H1 (cell line): ENCODE measurements around the gene FKBP1A. TPM values are rescaled to one million over a fixed set of nuclear protein-coding genes. Genes with fewer than 3 reads are reported as not detected.

Experiments
- CTCF ChIA-PET: fragments of 300-600 bp; sonication (Branson Sonifier 250); formaldehyde crosslinking; loops from one replicate; lab custom pipeline; 2021; ENCODE audit not compliant: partially characterized antibody; lab: Charles Lee
- POLR2A ChIA-PET: fragments of 300-600 bp; sonication (Branson Sonifier 250); formaldehyde crosslinking; loops from one replicate; lab custom pipeline; 2021; ENCODE audit warnings: inconsistent platforms; ENCODE audit not compliant: partially characterized antibody; lab: Charles Lee
- DNase-seq, 2 experiments: peaks; one replicate each; pipeline versions ENCODE4 v3.0.0 to v3.0.0-alpha.2; 2010 to 2022; ENCODE audit warnings: low spot score in 2 of 2, low read depth in 1 of 2, mixed read lengths in 1 of 2
- FAIRE-seq: peaks from 2 replicates; lab custom pipeline; 2011; peaks lifted over from hg19 to GRCh38; lab: Jason Lieb, UNC
- H2AFZ ChIP-seq: 2 replicates; pipeline ENCODE4 v1.8.1; 2012; ENCODE audit warnings: low read length, inconsistent platforms
- H2AK5ac ChIP-seq: 2 replicates; pipeline ENCODE4 v1.6.1; 2013; ENCODE audit warnings: low read depth, low read length
- H2BK120ac ChIP-seq: replicated peaks from 2 replicates; pipeline ENCODE3; 2013; ENCODE audit warnings: low read depth, low read length, inconsistent platforms
- H2BK12ac ChIP-seq: 2 replicates; pipeline ENCODE4 v1.6.1; 2013; ENCODE audit warnings: low read depth, low read length
- H2BK15ac ChIP-seq: 2 replicates; pipeline ENCODE4 v1.6.1; 2013; ENCODE audit warnings: low read length
- H2BK20ac ChIP-seq: 2 replicates; pipeline ENCODE4 v1.6.1; 2013; ENCODE audit warnings: low read length
- H2BK5ac ChIP-seq: 2 replicates; pipeline ENCODE4 v1.6.1; 2013; ENCODE audit warnings: low read depth, low read length
- H3K14ac ChIP-seq: 2 replicates; pipeline ENCODE4 v1.6.1; 2013; ENCODE audit warnings: inconsistent platforms; ENCODE audit not compliant: insufficient read length
- H3K18ac ChIP-seq: 2 replicates; pipeline ENCODE4 v1.6.1; 2013; ENCODE audit warnings: low read length; ENCODE audit errors: extremely low read depth
- H3K23ac ChIP-seq: 2 replicates; pipeline ENCODE4 v1.6.1; 2013; ENCODE audit warnings: inconsistent platforms; ENCODE audit not compliant: insufficient read length
- H3K23me2 ChIP-seq: 2 replicates; pipeline ENCODE4 v1.6.1; 2013; ENCODE audit warnings: low read depth, low read length
- H3K27ac ChIP-seq: 2 replicates; pipeline ENCODE4 v1.6.1; 2011; ENCODE audit warnings: low read depth, low read length, inconsistent platforms
- H3K27me3 ChIP-seq, 4 experiments: replicated peaks in 1 of 4; 1 replicate in 1 of 4; 2 replicates in 3 of 4; pipeline versions ENCODE4 v1.6.1 to v1.8.1; 2011 to 2013; ENCODE audit warnings: low read length in 3 of 4, mild to moderate bottlenecking in 3 of 4, inconsistent platforms in 2 of 4, mixed read lengths in 2 of 4, moderate library complexity in 1 of 4; ENCODE audit not compliant: control insufficient read depth in 3 of 4, insufficient read depth in 3 of 4; ENCODE audit errors: extremely low read depth in 1 of 4
- H3K36me3 ChIP-seq, 4 experiments: 2 replicates each; pipeline versions ENCODE4 v1.6.1 to v1.8.1; 2011 to 2013; ENCODE audit warnings: mild to moderate bottlenecking in 4 of 4, low read length in 3 of 4, moderate library complexity in 2 of 4, control low read depth in 1 of 4, inconsistent platforms in 1 of 4; ENCODE audit not compliant: insufficient read depth in 4 of 4, control insufficient read depth in 2 of 4
- H3K4ac ChIP-seq: replicated peaks from 2 replicates; pipeline ENCODE3; 2013; ENCODE audit warnings: low read length, low read depth, mixed read lengths, inconsistent platforms; ENCODE audit not compliant: insufficient read length
- H3K4me1 ChIP-seq, 4 experiments: replicated peaks in 1 of 4; 1 replicate in 1 of 4; 2 replicates in 3 of 4; pipeline versions ENCODE4 v1.6.1 to v1.8.1; 2011 to 2013; ENCODE audit warnings: low read length in 3 of 4, inconsistent platforms in 2 of 4, mixed read lengths in 1 of 4; ENCODE audit not compliant: insufficient read depth in 4 of 4, control insufficient read depth in 3 of 4
- H3K4me2 ChIP-seq, 2 experiments: 2 replicates each; pipeline versions ENCODE4 v1.6.1 to v1.8.1; 2011 to 2013; ENCODE audit warnings: low read depth in 2 of 2, low read length in 2 of 2, control low read depth in 1 of 2, inconsistent platforms in 1 of 2, mild to moderate bottlenecking in 1 of 2; ENCODE audit not compliant: insufficient read depth in 1 of 2
- H3K4me3 ChIP-seq, 4 experiments: fragments of 200-600, 300-600 bp in 1 of 4; sonication (generic), shearing (Covaris generic), sonication (Bioruptor Twin) in 1 of 4; 2 replicates each; pipeline versions ENCODE4 v1.5.1 to v1.8.1; 2011 to 2016; ENCODE audit warnings: low read length in 4 of 4, low read depth in 3 of 4, control low read depth in 2 of 4, inconsistent platforms in 2 of 4, mild to moderate bottlenecking in 2 of 4, mixed read lengths in 1 of 4, moderate library complexity in 1 of 4; ENCODE audit not compliant: insufficient read depth in 2 of 4; ENCODE audit errors: extremely low read depth in 1 of 4
- H3K56ac ChIP-seq: replicated peaks from 2 replicates; pipeline ENCODE3; 2013; ENCODE audit warnings: low read depth, mild to moderate bottlenecking, mixed read lengths, low read length, inconsistent platforms; ENCODE audit not compliant: insufficient read length
- H3K79me1 ChIP-seq: 2 replicates; pipeline ENCODE4 v1.6.1; 2013; ENCODE audit warnings: low read depth, low read length, control low read depth
- H3K79me2 ChIP-seq, 2 experiments: 2 replicates each; pipeline versions ENCODE4 v1.6.1 to v1.8.1; 2012 to 2013; ENCODE audit warnings: low read length in 2 of 2, mild to moderate bottlenecking in 2 of 2, inconsistent platforms in 1 of 2; ENCODE audit not compliant: insufficient read depth in 2 of 2, control insufficient read depth in 1 of 2
- H3K9ac ChIP-seq, 4 experiments: replicated peaks in 1 of 4; 1 replicate in 1 of 4; 2 replicates in 3 of 4; pipeline versions ENCODE4 v1.6.1 to v1.8.1; 2011 to 2013; ENCODE audit warnings: low read depth in 3 of 4, low read length in 3 of 4, control low read depth in 2 of 4, mild to moderate bottlenecking in 2 of 4, moderate library complexity in 2 of 4, inconsistent platforms in 1 of 4; ENCODE audit errors: extremely low read depth in 1 of 4
- H3K9me3 ChIP-seq, 2 experiments: 2 replicates each; pipeline versions ENCODE4 v1.6.1 to v1.8.1; 2012 to 2013; ENCODE audit warnings: mild to moderate bottlenecking in 2 of 2, moderate library complexity in 2 of 2, control low read depth in 1 of 2, inconsistent platforms in 1 of 2, low read depth in 1 of 2, low read length in 1 of 2, mixed read lengths in 1 of 2; ENCODE audit not compliant: insufficient read depth in 2 of 2
- H4K20me1 ChIP-seq, 2 experiments: replicated peaks in 1 of 2; 2 replicates each; pipeline versions ENCODE3 to v1.8.1; 2011 to 2013; ENCODE audit warnings: inconsistent platforms in 2 of 2, low read length in 2 of 2, mild to moderate bottlenecking in 1 of 2; ENCODE audit not compliant: insufficient read depth in 2 of 2, control insufficient read depth in 1 of 2
- H4K5ac ChIP-seq: 2 replicates; pipeline ENCODE4 v1.6.1; 2013; ENCODE audit warnings: low read length, low read depth, mixed read lengths, inconsistent platforms; ENCODE audit not compliant: insufficient read length
- H4K8ac ChIP-seq: 2 replicates; pipeline ENCODE4 v1.8.0; 2013; ENCODE audit warnings: mild to moderate bottlenecking, moderate library complexity, low read length, inconsistent platforms; ENCODE audit not compliant: insufficient read depth; ENCODE audit errors: extremely low read depth
- H4K91ac ChIP-seq: replicated peaks from 2 replicates; pipeline ENCODE3; 2013; ENCODE audit warnings: low read length, mixed read lengths, inconsistent platforms; ENCODE audit not compliant: insufficient read length
- BACH1 ChIP-seq: IDR thresholded peaks from 2 replicates; pipeline ENCODE4 v1.6.1; 2012; ENCODE audit warnings: low read length, improper control_type of control experiment
- CREB1 ChIP-seq: IDR thresholded peaks from 2 replicates; pipeline ENCODE4 v1.6.1; 2012; ENCODE audit warnings: inconsistent platforms
- EGR1 ChIP-seq: IDR thresholded peaks from 2 replicates; pipeline ENCODE4 v1.6.1; 2011; ENCODE audit warnings: low read depth, low read length, borderline replicate concordance
- FOSL1 ChIP-seq: IDR thresholded peaks from 2 replicates; pipeline ENCODE4 v1.6.1; 2011; ENCODE audit warnings: mild to moderate bottlenecking, low read depth, low read length, moderate library complexity; ENCODE audit not compliant: insufficient read depth
- GTF2F1 ChIP-seq: IDR thresholded peaks from 2 replicates; pipeline ENCODE4 v1.6.1; 2012; ENCODE audit warnings: low read depth, low read length, improper control_type of control experiment, borderline replicate concordance
- JUN ChIP-seq: IDR thresholded peaks from 2 replicates; pipeline ENCODE4 v1.6.1; 2011; ENCODE audit warnings: low read depth, mild to moderate bottlenecking, improper control_type of control experiment, low read length
- JUND ChIP-seq: IDR thresholded peaks from 2 replicates; pipeline ENCODE4 v1.6.1; 2011; ENCODE audit warnings: mild to moderate bottlenecking, improper control_type of control experiment, low read length
- POLR2AphosphoS5 ChIP-seq: IDR thresholded peaks from 2 replicates; pipeline ENCODE4 v1.6.1; 2011; ENCODE audit warnings: low read depth, low read length
- RAD21 ChIP-seq, 2 experiments: IDR thresholded peaks in 1 of 2; conservative IDR thresholded peaks in 1 of 2; 2 replicates each; pipeline ENCODE4 v1.6.1; 2011; ENCODE audit warnings: low read depth in 2 of 2, low read length in 2 of 2, improper control_type of control experiment in 1 of 2, inconsistent platforms in 1 of 2, mild to moderate bottlenecking in 1 of 2, moderate library complexity in 1 of 2
- RFX5 ChIP-seq: IDR thresholded peaks from 2 replicates; pipeline ENCODE4 v1.6.1; 2011; ENCODE audit warnings: low read depth, low read length, improper control_type of control experiment, borderline replicate concordance
- RXRA ChIP-seq: IDR thresholded peaks from 2 replicates; pipeline ENCODE4 v1.6.1; 2011; ENCODE audit warnings: low read depth, mild to moderate bottlenecking, low read length, moderate library complexity; ENCODE audit not compliant: insufficient read depth
- SP2 ChIP-seq: IDR thresholded peaks from 2 replicates; pipeline ENCODE4 v1.6.1; 2012; ENCODE audit warnings: mild to moderate bottlenecking, low read length, inconsistent platforms
- SP4 ChIP-seq: IDR thresholded peaks from 2 replicates; pipeline ENCODE4 v1.6.1; 2012; ENCODE audit warnings: low read length, inconsistent platforms
- SRF ChIP-seq: IDR thresholded peaks from 2 replicates; pipeline ENCODE4 v1.6.1; 2011; ENCODE audit warnings: mild to moderate bottlenecking, low read depth, low read length, moderate library complexity
- SUZ12 ChIP-seq: fragments of 200-600 bp; sonication (generic); IDR thresholded peaks from 2 replicates; pipeline ENCODE4 v1.6.1; 2012; ENCODE audit warnings: mild to moderate bottlenecking, inconsistent platforms, low read length, moderate library complexity, mixed read lengths
- ZNF274 ChIP-seq: IDR thresholded peaks from 2 replicates; pipeline ENCODE4 v1.7.0; 2012; ENCODE audit warnings: low read length, borderline replicate concordance; ENCODE audit errors: extremely low read depth
- WGBS, 2 experiments: shearing (Covaris generic) in 1 of 2; methylation state at CpG; one replicate each; pipeline versions ENCODE4 v1.1.6 to v1.1.7; 2013 to 2015; ENCODE audit warnings: low lambda C conversion rate in 2 of 2, mixed read lengths in 2 of 2, inconsistent platforms in 1 of 2, low coverage in 1 of 2, missing lambda C conversion rate in 1 of 2; ENCODE audit not compliant: insufficient replicate concordance in 2 of 2, insufficient coverage in 1 of 2, insufficient read length in 1 of 2; ENCODE audit errors: extremely low coverage in 1 of 2, missing lambda C conversion rate in 1 of 2; 5-methylcytosine and 5-hydroxymethylcytosine counted together
- polyA plus RNA-seq, 7 experiments: library from polyadenylated mRNA; depleted of rRNA in 3 of 7; stranded (reverse) in 5 of 7; unstranded in 2 of 7; fragments of >200 nt in 5 of 7; fragments of 200-250 nt in 2 of 7; gene quantifications; 1 replicate in 5 of 7; 2 replicates in 1 of 7; 4 replicates in 1 of 7; pipeline versions ENCODE4 v1.2.1 to v1.2.3, GENCODE V29; 2011 to 2013; ENCODE audit warnings: missing spikeins in 2 of 7, mixed read lengths in 2 of 7
- total RNA-seq: library from RNA; stranded (reverse); fragmentation: NEBNext Ultra II Directional; extraction: Animal tissue kit (Norgen Biotek cat#: 25700); gene quantifications from 2 replicates; pipeline ENCODE4 v1.2.1, GENCODE V29; 2021

The FKBP1A gene
- total and polyA plus RNA-seq, 2 of the 8 experiments (the other 6 are each of a cell fraction or from before 2014, with no cell fraction given) = 250 to 685 TPM

DNA sequence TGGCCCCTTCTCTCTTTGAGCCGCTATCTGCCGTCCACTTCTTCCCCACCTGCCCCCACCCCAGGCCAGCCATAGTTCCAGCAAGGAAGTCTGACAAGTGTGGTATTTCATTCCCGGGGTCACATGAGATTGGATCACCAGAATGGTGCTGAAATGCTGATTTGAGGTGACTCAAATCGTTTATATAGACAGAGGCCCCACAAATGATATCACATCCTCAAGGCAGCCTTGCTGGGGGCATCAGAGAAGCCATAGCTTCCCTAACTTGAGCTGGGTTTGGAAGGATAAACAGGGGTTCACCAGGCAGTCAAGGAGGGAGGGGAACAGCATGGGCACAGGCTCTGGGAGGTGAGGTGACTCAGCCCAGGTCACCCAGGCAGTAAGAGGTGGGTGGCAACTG, 73.8 kb downstream of the FKBP1A start:
- no peak overlapping the region for H3K4ac ChIP-seq
- no peak overlapping the region for H4K91ac ChIP-seq
- no peak overlapping the region for H4K5ac ChIP-seq
- 78% methylated on average over 4 of the region's 4 CpGs; no CpG with 5 or more reads in 1 of the 2 experiments for WGBS, 2 experiments
- H2AFZ ChIP-seq = no peak overlapping the region
- H3K27me3 ChIP-seq = no peaks in the 10 kb centered on the region; a peak in 2 of 7 replicates
- no peaks in the 10 kb centered on the region for H3K36me3 ChIP-seq
- H3K18ac ChIP-seq = no peak overlapping the region
- no peak overlapping the region for H3K27ac ChIP-seq
- POLR2A ChIA-PET = interaction anchor here (1.3 to 1.7 kb wide), 2 partner anchors 9 kb away, joined by 3 to 5 read pairs; partner anchors contain the start of gene SDCBP2
- no peak for DNase-seq
- H3K79me2 ChIP-seq = no peaks in the 10 kb centered on the region
- H2BK120ac ChIP-seq = no peak overlapping the region
- H3K4me1 ChIP-seq = no peaks in the 10 kb centered on the region
- H3K56ac ChIP-seq = no peak overlapping the region
- no peaks in the 10 kb centered on the region for H3K23me2 ChIP-seq
- no peak for TF ChIP-seq BACH1
- no peak for TF ChIP-seq GTF2F1
- no peak for TF ChIP-seq ZNF274
- TF ChIP-seq JUN = no peak
- no peak for TF ChIP-seq RXRA
- TF ChIP-seq SUZ12 = no peak
- TF ChIP-seq JUND = no peak
- no peak for TF ChIP-seq RAD21 (IDR thresholded peaks at IDR 0.05 in 1 of 2, conservative IDR thresholded peaks at IDR 0.05 in 1 of 2; ENCODE audit: low read depth in 2 of 2, low read length in 2 of 2)
- no peak for TF ChIP-seq EGR1
- TF ChIP-seq CREB1 = no peak
- no peak for TF ChIP-seq FOSL1
- no peak for TF ChIP-seq POLR2AphosphoS5
- no peak for TF ChIP-seq RFX5
- no peak for TF ChIP-seq SP4
- no peak for TF ChIP-seq SP2
- no peak for TF ChIP-seq SRF
- TF ChIP-seq, all 59 proteins: peak for 0
- H2BK12ac ChIP-seq = no peak overlapping the region
- no peak overlapping the region for H2AK5ac ChIP-seq
- H3K9me3 ChIP-seq = no peaks in the 10 kb centered on the region
- no peak overlapping the region for H2BK20ac ChIP-seq
- no peak overlapping the region for H4K8ac ChIP-seq
- no peak overlapping the region for H2BK5ac ChIP-seq
- no peak overlapping the region for H3K23ac ChIP-seq
- H3K79me1 ChIP-seq = no peaks in the 10 kb centered on the region
- CTCF ChIA-PET = interaction anchor here (0.9 to 1.3 kb wide), 2 partner anchors 10 to 16 kb away, joined by 3 to 4 read pairs; partner anchors contain the start of gene SDCBP2
- FAIRE-seq = no peak
- no peak overlapping the region for H3K4me2 ChIP-seq
- no peak overlapping the region for H3K9ac ChIP-seq
- peaks cover 0 to 1% of the 10 kb centered on the region in 2 experiments for H4K20me1 ChIP-seq
- no peak overlapping the region for H3K4me3 ChIP-seq
- no peak overlapping the region for H2BK15ac ChIP-seq
- H3K14ac ChIP-seq = no peak overlapping the region
